HUDEP-2 (cell line): ENCODE measurements around the gene C6orf52.

Source experiments
- DNase-seq, 76 experiments: peaks; one replicate each; lab custom pipeline; 2025; ENCODE audit not compliant: unreplicated experiment in 76 of 76; lab: John Stamatoyannopoulos, UW

The C6orf52 gene

DNA sequence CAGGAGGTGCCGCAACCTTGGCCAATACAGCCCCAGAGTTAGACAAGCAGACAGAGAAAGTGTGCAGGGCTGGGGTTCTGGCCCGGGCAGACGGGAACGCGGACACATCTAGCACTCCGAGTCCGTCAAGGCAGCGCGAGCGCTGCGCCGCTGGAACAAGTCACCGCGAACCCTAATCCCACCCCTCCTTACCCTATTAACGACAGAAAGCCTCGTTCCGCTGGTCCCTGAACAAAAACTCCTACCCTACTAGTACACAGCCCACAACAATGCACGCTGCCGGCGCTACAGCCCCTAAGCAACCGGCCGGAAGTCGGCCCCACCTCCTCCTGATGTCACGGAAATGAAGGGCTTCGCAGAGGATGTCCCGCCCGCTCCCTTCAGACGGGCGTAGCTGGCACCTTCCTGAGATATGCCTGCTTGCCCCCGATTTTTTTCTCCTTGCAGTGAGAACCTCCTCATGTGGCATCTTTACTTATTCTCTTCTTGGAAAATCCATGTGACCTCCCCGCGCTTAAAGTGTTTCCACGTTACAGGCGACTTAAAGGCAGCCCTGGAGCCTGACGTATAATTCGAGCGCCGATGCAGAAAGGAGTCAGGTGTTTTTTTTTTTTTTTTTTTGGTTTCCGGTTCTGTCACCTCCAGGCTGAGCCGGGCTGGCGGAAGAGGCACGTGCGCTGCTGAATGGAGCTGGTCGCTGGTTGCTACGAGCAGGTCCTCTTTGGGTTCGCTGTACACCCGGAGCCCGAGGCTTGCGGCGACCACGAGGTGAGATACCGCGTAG is at the start of gene C6orf52, which contains the start of gene PAK1IP1:
C6orf52 (minus strand) TSS at position 315 of the 784 bp plus-strand sequence. CDS start 7,066 bp downstream, outside the sequence.
PAK1IP1 (plus strand) TSS at position 671 of the 784 bp plus-strand sequence; CDS start at position 685, 14 bp downstream.
- peak; percentile 68 to 99 (median 93) for DNase-seq

DNA sequence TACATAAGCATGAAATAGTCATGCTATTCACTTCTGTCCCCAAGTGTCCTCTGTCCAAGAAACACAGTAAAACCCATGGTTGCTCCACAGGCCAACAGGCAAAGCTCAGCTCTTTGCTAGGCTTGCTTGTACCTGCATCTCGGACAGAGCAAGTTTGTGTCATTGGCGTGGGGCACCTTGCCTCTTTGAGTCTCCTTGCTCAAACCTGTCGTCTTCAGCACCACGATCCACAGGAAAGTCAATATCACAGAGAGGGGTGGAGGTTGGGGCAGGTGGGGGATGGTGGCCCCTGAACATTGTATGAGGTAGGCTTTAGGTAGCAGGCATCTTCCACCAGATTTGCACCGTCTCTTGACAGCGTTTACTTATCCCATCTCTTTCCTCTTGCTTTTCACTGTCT is 49.1 kb upstream of the C6orf52 start:
- no peak for DNase-seq

DNA sequence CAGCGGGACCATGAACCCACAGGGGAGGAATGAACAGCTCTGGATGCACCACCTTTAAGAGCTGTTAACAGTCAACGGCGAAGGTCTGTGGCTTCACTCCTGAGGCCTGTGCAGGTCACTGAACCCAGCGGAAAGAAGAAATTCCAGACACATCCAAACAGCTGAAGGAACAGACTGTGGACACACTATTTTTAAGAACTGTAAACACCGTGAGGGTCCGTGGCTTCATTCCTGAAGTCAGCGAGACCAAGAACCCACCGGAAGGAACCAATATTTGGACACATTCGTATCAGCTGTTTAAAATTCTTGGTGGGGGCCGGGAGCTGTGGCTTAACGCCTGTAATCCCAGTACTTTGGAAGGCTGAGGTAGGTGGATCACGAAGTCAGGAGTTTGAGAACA is 47.8 kb upstream of the C6orf52 start:
- no peak for DNase-seq

DNA sequence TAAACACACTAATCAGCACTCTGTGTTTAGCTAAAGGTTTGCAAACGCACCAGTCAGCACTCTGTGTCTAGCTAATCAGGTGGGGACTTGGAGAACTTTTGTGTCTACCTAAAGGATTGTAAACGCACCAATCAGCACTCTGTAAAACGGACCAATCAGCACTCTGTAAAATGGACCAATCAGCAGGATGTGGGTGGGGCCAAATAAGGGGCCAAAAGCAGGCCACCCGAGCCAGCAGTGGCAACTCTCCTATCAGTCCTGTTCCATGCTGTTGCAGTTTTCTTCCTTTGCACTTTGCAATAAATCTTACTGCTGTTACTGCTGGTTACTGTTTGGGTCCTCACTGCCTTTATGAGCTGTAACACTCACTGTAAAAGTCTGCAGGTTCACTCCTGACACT is 47.2 kb upstream of the C6orf52 start:
- peak in 4 of 76 experiments; percentile 14 to 34 (median 25) for DNase-seq

DNA sequence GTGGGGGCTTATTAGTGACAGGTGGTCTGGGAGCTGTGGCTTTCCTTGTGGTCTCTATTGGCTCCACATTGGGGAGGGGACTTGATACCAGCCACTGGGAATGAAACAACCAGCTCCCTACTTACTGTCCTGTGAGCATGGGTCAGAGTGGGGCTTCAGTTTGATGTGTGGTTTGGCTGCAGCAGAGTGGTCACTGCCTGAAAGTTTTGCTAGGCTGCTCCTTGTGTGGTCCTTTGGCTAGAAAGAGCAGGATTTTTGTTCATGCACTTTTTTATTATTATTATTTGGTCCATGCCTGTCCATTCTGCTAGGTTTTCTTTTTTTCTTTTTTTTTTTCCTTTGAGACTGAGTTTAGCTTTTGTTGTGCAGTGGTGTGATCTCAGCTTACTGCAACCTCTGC is 45.6 kb upstream of the C6orf52 start:
- DNase-seq = no peak

DNA sequence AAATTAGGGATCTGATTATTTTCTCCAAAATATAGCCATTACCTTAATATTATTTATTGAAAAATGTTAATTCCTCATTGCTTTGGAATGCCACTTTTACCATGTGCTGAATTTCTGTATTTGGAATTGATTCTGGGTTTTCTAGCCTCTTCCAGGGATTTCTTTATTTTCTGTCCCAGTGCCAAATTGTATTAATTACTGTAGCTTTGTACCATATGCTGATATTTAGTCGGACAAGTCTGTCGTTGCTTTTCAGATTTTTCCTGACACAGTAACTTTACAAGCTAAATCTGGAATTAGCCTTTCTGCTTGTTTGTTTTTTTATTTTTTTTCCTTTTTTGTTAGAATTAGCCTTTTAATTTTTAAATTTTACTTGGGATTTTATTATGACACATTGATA is 42.3 kb upstream of the C6orf52 start:
- no peak for DNase-seq

DNA sequence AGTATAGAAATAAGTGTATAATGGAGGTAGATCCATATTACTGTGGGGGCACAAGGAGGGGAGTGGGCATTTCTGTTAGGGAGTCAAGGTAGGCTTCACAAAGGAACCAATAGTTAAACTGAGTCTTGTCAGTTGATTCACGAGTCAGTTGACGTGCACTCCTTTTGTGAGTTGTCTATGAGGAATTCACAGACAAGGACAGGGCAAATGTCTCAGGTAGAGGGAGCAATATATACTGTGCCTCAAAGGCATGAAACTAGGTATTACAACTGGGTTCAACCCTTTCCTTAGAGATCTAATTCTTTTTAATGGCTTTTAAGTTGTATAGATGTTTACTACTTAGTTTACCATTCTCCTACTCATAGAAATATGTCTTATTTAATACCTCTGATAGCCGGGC is 39.4 kb upstream of the C6orf52 start:
- DNase-seq = no peak

DNA sequence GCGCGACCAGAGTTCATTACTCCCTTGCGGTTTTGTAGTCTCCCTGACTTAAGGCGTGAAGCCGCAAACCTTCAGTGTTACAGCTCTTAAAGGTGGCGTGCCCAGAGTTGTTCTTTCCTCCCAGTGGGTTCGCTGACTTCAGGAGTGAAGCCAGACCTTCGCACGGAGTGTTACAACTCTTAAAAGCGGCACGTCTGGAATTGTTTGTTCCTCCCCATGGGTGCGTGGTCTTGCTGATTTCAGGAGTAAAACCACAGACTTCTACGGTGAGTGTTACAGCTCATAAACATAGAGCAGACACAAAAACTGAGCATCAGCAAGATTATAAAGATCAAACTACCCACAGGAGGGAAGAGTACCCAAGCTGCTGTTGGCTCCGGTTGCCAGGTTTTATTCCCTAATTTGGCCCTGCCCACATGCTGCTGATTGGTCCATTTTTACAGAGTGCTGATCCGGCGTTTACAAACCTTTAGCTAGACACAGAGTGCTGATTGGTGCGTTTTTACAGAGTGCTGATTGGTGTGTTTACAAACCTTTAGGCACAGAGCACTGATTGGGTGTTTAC is 38.8 kb upstream of the C6orf52 start:
- DNase-seq = no peak

DNA sequence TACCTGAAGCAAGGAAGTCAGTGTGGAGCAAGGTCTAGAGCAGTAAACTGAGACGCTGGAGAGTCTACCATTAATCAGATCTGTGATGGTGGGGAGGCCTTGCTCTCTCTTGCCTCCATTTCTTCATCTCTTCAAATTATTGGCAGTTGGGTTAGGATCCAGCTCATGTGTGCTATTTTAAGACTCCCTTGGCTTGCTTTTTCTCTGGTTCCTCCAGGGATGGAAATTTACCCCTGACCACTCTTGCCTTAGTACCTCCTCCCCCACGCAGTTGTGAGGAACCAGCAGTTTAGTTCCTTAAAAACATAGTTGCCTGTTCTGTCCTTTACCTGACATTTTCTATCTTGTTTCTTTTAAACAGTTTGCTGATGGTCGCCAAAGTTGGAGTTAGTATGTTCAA is 35.8 kb upstream of the C6orf52 start:
- no peak for DNase-seq

DNA sequence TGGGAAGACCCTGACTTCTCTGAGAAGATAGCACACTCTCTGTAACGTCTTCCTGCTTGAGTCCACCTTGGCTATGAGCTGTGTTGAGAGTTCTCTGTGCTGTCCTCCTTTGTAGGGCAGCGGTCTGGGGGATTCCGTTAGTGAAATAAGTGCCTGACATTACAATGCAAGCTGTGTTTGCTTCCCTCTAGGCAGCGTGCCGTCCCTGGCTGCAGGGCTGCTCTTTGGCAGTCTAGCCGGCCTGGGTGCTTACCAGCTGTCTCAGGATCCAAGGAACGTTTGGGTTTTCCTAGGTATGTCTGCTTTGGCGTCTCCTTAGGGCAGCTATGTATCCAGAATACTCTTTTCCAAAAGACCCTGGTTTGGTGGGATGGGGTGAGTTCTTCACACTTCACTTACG is 31.3 kb upstream of the C6orf52 start:
- no peak for DNase-seq

DNA sequence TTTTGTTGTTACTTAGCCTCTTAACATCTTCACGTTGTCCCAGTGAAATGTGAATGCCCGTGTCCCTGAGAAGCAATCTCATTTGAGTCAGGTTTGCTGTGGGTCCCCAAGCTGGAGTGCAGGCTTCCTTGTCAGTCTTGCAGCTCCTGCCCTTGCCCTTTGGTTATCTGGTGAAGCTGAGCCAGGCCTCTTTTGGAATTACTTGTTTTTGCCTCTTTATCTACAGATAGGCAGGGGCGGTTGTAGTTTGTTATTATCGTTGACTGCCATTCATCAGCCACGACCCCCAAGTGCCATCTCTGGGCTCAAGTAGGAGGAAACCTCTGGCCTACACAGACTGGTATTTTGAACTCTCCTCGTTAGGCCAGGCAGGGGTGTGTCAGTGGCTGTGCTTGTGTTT is 30.6 kb upstream of the C6orf52 start:
- DNase-seq = peak in 75 of 76 experiments; percentile 58 to 96 (median 85)

DNA sequence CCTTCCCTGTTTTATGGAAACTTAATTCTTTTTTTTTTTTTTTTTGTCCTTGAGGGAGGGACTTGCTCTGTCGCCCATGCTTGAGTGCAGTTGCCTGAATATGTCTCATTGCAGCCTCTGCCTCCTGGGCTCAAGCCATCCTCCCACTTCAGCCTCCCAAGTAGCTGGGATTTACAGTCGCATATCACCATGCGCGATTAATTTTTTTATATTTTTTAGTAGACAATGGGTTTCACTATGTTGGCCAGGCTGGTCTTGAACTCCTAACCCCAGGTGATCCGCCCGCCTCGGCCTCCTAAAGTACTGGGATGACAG is 29.1 kb upstream of the C6orf52 start:
- DNase-seq = peak in 10 of 76 experiments; percentile 9 to 51 (median 27)

DNA sequence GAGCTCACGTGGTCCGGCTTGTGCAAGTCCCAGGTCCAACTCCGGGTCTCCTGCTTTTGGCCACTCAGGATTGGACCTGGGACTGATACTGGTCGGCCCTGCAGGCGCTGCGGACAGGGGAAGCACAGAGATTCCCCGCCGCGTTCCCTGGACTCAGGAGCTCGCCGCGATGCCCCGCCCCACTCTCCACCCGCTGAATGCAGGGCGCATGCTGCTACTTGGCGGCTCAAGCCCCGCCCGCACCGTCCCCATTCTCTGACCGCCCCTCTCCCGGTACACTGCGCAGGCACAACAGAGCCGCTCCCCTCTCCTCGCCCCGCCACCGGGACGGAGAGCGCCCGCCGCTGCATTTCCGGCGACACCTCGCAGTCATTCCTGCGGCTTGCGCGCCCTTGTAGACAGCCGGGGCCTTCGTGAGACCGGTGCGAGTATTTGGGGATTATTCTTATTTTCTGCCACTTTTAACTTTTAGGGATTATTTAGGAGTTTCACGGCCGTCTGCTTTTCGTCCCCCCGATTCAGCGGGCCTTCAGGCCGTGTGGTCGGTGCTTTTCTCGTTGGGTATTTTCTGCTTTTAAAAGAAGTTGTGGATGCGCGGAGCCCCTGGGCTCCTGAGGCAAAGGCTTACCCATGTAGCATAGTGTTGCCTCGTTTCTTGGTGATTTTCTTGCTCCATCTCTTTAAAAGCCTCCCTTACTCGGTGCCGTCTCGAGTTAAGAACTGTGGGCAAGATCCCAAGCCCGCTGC is 28.6 kb upstream of the C6orf52 start, which contains the start of gene TMEM14C:
TMEM14C (plus strand) TSS at position 251 of the 747 bp plus-strand sequence. CDS start 1,544 bp downstream, outside the sequence.
- peak in 75 of 76 experiments; percentile 67 to 99 (median 96) for DNase-seq

DNA sequence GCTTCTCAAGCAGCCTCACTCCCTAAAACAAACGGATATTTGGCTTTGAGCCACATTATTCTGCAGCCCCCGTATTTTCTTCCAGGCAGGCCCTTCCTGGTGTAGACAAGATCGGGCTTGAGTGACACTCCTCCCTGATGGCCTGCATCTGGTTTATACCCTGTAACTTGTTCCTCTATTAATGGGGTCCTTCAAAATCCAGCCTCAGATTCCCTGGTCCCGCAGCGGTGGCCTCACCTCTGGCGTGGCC is 28.1 kb upstream of the C6orf52 start:
- DNase-seq = peak in 8 of 76 experiments; percentile 39 to 67 (median 57)

DNA sequence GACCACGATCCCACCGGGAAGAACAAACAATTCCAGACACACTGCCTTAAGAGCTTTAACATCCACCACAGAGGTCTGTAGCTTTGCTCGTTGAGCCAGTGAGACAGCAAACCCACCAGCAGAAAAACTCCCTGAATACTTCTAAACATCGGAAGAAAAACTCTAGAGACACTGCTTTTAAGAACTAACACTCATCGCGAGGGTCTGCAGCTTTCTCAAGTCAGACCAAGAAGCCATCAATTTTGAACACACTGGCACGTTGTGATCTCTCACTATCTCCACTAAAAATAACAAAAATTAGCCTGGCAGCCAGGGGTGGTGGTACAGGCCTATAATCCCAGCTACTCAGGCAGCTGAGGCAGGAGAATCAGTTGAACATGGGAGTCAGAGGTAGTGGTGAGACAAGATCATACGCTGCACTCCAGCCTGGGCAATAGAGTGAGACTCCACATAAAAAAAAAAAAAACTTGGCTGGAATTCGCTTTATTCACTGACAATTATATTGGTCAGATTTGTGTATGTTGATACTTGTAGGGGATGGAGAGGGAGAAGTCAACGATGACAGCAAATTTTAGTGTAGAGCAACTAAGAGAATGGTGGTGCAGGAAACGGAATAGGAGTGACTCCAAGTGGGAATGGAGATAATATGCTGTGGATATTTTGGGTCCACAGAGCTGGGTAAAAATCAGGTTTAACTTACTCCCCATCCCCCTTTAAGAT is 27.6 kb upstream of the C6orf52 start:
- peak in 3 of 76 experiments; percentile 32 to 46 (median 37) for DNase-seq

DNA sequence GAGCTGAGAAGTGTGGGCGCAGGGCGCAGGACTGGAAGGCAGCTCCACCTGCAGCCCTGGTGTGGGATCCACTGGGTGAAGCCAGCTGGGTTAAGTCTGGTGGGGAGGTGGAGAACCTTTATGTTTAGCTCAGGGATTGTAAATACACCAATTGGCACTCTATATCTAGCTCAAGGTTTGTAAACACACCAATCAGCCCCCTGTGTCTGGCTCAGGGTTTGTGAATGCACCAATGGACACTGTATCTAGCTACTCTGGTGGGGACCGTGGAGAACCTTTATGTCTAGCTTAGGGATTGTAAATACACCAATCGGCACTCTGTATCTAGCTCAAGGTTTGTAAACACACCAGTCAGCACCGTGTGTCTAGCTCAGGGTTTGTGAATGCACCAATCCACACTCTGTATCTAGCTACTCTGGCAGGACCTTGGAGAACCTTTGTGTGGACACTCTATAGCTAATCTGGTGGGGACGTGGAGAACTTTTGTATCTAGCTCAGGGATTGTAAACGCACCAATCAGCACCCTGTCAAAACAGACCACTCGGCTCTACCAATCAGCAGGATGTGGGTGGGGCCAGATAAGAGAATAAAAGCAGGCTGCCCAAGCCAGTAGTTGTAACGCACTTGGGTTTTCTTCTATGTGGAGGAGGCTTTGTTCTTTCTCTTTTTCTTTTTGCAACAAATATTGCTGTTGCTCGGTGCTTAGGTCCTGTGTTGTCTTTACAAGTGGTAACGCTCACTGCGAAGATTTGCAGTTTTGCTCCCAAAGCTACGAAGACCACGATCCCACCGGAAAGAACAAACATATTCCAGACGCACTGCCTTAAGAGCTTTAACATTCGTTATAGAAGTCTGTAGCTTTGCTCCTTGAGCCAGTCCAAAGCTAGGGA is 26.8 kb upstream of the C6orf52 start:
- DNase-seq = peak in 40 of 76 experiments; percentile 18 to 69 (median 42)

DNA sequence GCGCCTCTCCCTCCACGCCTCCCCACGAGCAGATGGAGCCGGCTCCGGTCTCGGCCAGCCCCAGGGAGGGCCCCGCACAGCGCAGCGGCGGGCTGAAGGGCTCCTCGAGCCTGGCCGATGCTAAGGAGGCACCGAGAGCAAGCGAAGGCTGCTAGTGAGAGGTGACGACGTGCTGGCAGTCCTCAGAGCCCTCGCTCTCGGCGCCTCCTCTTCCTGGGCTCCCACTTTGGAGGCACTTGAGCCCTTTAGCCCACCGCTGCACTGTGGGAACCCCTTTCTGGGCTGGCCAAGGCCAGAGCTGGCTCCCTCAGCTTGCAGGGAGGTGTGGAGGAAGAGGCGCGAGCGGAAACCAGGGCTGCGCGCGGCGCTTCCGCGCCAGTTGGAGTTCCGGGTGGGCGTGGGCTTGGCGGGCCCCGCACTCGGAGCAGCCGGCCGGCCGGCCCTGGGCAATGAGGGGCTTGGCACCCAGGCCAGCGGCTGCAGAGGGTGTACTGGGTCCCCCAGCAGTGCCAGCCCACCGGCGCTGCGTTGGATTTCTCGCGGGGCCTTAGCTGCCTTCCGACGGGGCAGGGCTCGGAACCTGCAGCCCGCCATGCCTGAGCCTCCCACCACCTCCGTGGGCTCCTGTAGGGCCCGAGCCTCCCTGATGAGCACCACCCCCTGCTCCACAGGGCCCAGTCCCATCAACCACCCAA is 26.0 kb upstream of the C6orf52 start:
- peak in 59 of 76 experiments; percentile 12 to 79 (median 51) for DNase-seq

DNA sequence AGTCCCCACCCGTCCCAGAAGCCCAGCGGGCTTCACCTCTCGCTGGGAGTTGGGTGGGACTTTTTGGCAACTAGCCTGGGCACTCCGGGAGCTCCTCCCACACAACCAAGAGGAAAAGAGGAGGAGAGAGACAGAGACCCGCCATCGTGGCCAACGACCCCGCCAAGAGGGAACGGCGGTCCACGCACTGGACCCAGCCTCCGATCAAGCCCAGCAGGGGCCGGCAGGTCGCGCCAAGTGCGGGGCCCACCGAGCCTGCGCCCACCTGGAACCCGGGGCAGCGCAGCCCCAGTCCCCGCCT is 25.5 kb upstream of the C6orf52 start:
- peak in 48 of 76 experiments; percentile 26 to 79 (median 56) for DNase-seq

DNA sequence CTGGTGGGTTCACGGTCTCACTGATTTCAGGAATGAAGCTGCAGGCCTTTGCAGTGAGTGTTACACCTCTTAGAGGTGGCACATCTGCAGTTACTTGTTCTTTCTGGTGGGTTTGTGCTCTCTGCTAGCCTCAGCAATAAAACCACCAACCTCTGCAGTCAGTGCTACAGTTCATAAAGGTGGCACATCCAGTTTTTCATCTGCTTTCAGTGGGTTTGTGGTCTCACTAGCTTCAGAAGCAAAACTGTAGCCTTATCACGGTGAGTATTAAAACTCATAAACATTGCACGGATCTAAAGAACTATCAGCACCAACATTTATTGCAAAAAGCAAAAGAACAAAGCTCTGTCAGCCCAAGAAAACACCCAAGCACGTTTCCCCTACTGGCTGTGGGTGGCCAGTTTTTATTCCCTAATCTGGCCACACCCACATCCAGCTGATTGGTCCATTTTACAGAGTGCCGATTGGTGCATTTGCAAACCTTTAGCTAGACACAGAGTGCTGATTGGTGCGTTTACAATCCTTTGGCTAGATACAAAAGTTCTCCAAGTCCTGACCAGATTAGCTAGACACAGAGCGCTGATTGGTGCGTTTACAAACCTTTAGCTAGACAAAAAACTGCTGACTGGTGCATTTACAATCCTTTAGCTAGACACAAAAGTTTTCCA is 25.0 kb upstream of the C6orf52 start:
- DNase-seq = peak in 52 of 76 experiments; percentile 10 to 79 (median 54)
